GM11168 (cell line): ENCODE results near the gene DEF6.

Experiments used
- in situ Hi-C: fragments of 300-500 bp; cut with MboI; formaldehyde crosslinking; loops from one replicate; pipeline ENCODE4 v1.12.0; 2022; ENCODE audit warnings: low sequenced_read_pairs; ENCODE audit not compliant: unreplicated experiment

DEF6 gene

DNA sequence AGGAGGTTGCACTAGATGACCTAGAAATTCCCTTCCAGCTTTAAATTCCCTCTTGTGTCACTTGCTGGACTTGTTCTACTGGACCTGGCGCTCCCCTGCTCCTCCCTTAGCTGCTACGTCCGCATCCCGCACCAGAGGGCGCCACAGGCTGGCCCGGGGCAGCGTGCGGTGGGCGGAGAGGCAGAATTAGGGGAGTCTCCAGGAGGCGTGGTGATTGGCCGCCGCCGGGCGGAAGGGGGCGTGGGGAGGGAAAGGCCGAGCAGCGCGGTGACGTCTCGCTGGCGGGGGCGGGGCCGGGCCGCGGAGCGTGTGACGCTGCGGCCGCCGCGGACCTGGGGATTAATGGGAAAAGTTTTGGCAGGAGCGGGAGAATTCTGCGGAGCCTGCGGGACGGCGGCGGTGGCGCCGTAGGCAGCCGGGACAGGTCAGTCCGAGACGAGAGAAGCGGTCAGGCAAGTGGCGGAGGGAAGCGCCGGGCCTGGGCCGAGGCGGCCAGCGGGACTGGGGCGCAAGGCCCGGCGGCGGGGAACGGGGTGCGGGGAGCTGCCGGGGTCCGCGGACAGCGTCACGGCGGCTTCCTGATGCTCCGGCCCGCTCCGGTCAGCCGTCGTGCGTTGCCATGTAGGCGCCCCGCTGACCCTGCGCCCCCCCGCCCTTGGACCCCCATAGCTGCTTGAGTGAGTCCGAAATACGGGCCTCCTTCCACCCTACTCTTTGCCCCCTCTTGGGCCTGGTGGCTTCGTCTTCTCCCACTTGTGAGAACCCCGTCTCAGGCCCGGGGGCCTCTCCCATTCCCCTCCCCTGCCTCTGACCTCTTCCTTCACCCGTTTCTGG is 44.9 kb downstream of the DEF6 start, which contains the start of gene PPARD:
TSS of gene PPARD (plus strand) at position 301 of the 834 bp plus-strand sequence. CDS start 68,530 bp downstream, outside the sequence.
- in situ Hi-C loops: no loop called here

DNA sequence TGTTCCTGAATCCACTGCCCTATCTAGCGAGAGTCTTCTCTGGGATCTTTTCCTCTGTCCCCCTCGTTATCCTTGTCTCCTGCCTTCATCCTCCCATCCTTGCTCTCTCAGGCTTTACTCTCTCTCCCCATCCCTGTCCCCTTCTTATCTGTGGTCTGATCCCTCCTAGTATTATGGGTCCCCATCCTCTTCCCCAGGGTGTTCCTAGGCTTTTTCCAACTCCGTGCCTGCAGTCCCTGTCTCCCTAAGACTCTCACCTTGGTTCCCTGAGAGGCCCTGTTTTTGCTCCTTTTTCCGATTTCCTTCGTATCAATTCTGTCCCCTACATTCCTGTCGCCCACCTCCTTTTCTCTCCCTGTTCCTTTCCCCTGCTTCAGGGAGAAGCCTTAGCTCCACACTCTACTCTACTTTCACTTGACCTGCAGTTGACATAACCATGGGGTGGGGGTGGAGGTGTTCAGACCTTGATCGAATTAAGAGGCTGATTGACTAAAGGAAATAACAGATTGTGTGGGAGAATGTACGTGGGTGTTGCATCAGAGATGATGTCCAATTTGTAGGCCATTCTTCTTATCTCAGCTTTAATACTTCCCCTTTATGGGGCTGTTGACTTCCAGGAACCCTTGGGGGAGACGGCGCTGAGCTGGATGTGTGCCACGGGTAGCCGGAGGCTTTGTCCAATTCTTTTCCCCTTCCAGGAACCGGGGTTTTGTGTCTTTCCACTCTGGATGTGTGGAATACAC is 45.6 kb downstream of the DEF6 start:
- in situ Hi-C loops: no loop called here

DNA sequence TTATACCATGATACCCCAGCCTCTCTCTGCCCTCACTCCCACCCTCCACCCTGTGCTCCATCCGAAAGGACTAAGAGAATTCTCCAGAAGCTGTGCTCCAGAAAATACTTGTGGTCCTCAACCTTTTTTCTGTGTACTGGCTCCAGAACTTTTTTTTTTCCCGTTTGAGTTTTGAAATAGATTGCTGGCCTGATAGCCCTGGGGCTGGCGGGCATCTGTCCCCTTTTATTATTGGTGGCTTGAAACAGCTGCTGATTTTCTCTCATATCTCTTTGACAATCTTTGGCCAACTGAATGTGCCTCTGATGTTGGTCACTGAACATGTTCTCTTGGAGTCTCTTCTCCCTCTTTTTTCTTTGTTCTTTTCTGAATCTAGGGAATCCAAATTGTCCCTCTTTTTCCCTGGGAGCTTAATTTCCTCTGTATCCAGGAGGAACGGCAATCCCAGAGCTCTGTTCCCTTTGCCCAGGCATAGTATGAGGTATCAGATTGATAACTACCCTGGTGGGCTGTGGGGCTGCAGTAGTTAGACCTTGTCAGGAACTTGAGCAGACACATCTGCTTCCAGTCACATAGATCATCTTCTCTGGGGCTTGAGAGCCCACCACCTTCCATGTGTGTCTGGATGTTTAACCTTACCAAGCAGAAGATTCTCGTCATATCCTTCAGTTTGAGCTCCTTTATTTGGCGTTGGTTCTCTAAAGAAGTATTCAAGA is 46.4 kb downstream of the DEF6 start:
- in situ Hi-C loops: no loop called here

DNA sequence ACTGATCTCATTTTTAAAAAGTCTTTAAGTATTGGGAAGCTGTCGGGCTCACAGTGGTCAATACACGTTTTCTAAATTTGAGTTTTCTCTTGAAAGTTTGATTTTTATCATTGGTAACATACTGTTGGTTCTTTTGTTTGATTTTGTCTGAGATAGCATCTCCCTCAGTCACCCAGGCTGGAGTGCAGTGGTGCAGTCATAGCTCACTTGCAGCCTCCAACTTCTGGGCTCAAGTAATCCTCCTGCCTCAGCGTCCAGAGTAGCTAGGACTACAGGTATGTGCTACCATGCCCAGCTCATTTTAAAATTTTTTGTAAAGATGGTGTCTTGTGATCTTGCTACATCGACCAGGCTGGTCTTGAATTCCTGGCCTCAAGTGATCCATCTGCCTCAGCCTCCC is 53.8 kb downstream of the DEF6 start:
- in situ Hi-C loops: no loop called here

DNA sequence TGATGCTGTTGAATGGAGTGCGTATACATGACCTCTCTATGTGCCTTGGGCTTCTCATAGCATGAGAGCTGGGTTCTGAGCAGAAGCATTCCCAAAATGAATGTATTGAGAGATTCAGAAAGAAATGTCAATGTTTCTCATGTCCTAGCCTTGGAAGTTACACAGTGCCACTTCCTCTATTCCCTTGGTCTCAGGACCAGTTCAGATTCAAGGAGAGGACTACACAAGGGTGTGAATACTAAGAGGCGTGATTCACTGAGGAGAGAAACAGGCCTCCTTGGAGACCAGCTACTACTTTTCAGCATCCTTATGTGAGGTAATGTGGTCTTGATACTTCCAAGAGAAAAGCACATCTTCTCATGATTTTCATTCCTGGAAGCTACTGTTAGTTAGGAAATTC is 55.1 kb downstream of the DEF6 start:
- in situ Hi-C loops: no loop called here

DNA sequence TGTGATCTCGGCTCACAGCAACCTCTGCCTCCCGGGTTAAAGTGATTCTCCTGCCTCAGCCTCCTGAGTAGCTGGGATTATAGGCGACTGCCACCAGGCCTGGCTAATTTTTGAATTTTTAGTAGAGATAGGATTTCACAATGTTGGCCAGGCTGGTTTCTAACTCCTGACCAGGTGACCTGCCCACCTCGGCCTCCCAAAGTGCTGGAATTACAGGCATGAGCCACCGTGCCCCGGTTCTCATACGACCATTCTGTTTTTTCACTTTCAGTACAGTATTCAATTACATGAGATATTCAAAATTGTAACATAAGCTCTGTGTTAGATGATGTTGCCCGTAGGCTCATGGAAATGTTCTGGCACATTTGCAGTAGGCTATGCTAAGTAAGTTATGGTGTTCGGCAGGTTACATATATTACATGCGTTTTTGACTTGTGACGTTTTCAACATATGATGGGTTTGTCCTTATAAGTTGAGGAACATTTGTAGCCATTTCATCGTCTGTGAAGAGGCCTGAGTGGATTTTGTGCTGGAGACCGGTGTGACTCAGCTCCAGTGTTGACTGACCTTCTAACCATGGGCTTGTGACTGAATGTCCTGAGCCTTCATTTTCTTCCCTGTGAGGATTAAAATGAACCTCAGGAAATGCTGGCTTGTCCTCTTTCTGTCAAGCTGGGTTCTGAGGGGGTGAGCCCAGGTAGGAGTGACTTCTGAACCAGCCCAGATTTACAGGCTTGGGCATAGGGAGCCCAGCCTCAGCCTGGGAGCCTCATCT is 56.9 kb downstream of the DEF6 start:
- in situ Hi-C loops: no loop called here

DNA sequence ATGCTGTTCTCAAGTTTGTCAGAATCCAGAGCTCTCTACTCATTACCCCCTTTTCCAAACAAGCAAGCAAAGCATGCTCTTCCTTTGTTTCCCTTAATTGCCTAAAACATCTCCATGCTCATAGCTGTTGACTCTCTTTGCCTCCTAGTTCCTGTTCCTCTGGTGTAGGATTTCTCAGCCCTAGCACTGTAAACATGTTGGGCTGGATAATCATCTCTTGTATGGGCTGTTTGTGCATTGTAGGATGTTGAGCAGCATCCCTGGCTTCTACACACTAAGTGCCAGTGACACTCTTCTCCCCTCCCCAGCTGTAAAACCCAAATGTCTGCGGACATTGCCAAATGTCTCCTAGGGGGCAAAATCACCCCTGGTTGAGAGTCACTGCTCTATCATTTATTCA is 58.8 kb downstream of the DEF6 start:
- in situ Hi-C loops: no loop called here

DNA sequence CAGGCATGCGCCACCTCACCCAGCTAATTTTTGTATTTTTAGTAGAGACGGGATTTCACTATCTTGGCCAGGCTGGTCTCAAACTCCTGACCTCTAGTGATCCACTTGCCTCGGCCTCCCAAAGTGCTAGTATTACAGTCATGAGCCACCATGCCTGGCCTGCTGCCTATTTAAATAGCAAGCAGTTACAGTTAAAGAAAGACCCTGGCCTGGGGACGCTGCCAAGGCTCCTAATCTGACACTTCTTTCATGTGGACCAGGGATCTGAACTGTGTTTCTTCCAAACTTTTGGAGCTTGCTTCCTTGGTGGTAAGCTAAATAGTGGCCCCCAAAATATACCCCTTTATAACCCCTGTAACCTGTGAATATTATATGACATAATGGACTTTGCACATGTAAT is 60.1 kb downstream of the DEF6 start:
- in situ Hi-C loops: no loop called here

DNA sequence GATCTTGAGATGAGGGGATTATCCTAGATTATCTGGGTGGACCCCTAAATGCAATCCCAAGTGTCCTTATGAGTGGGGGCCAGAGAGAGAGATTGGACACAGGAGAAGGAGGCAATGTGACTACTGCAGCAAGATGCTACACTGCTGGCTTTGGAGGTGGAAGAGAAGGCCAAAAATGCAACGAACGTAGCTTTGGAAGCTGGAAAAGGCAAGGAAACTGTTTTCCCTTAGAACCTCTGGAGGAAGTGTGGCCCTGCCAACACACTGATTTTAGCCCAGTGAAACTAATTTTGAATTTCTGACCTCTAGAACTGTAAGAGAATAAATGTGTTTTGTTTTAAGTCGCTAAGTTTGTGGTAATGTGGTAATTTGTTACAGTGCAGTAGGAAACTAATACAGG is 60.5 kb downstream of the DEF6 start:
- in situ Hi-C loops: no loop called here

DNA sequence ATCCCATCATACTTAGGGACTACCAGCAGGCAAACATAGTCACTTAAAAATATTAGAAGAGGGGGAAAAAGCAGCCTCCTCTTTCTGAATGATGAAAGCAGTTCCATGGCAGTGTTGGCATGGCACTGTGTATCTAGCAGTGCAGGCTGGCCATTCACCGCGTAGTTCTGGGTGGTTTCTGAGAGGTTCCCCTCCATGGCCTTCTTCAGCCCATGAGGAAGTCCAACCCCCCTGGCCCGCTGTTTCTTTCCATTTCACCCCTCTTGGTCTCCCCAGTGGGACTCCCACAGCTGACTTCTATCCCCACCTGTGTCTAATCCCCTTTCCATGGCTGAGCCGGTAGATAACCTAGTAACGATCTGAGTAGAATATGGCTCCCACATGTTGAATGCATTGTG is 61.7 kb downstream of the DEF6 start:
- in situ Hi-C loops: no loop called here

DNA sequence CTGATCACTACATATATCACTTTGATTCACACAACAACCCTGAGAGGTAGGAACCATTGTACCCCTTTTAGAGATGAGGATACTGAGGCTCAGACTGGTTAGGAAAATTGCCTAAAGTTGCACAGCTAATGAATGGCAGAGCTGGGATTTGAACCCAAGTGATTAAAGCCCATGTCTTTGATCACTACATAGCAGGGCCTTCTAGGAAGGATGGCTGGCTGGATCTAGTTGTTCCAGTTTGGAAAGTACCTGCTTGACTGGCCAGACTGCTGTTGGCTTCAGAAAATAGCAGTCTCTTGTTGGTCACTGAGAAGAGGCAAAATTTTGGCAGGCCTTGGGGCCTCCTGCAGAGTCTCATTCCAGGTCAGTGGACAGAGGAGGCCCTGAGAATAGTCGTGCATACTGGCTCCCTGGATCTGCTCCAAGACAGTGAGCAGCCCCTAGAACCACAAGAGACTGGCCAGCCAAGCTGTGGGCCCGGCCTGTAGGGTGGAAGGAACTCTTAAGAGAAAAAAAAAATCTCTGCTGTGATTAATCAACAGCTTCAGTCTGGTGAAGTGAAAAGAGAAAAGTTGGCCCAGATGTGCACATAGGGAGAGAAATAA is 62.2 kb downstream of the DEF6 start:
- in situ Hi-C loops: no loop called here

DNA sequence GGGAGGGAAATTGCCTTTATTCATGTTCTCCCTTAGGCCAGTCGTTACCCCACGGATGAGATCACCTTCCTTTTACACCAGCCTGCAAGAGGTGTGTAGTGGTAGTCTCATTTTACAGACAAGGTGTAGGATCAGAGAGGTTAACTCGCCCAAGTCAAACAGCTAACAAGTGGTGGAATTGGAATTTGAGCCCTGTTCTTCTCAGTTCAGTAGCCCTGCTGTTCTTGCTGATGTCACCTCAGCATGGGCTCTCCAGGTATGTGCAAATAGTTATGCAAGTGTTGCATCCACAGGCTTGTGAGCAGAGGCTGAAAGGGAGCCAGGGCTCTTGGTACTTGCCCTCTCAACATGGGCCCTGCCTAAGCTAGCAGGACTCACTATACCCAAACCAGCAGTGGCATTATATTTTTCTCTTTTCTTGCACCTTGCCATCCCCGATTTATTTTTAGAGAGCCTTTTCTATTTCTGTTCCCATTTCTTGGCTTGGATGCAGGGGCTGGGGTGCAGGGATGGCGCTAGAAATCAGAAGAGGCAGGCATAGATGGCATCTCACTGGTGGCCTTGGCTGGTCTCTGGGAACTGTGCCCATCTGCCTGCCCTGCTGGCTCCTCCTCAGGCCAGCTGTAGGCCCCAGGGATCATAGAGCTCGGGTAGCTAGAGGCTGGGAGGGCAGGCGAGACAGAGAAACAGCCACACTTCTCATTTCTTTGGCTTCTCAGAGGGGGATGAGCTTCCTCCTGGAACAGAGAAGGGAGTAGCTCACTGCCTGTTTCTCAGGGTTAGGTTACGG is 62.9 kb downstream of the DEF6 start:
- in situ Hi-C loops: no loop called here

DNA sequence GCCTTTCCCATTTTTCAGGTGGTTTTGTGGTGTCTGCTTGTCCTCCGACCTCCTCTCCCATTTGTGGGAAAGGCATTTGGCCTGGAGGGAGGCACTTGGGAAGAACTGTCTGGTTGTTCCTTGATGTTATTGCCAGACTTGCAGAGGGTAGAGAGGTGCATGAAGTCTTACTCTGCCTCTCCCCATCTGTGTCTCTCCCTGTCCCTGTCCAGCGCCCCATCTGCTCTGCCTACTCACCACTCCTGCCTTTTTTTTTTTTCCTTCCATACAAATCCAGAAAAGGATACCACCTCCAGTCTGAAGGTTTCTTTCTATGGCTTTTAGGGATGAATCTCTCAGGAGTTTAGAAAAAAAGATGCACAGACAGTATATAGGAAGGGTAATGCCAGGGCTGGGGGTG is 64.6 kb downstream of the DEF6 start:
- in situ Hi-C loops: no loop called here

DNA sequence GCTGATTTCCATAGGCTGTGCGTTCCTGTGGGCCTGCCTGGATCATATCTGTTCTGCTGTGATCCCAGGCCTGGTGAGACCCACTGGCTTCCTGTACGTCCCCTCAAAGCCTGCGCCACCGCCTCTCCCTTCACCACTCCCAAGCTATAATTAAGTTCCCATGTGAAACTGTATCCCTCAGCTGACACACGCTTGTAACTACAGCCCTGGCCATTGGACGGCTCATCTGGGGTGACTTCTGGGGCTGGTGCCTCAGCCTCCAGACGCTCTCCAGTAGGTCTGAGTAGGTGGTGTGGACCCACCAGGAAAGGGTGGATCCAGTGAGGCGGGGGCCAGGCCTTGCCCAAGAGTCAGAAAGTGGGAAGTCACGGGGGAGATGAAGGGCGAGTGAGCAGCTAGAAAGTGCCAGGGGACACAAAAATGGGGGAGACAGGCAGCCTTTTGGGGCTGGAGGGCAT is 65.7 kb downstream of the DEF6 start:
- in situ Hi-C loops: no loop called here

DNA sequence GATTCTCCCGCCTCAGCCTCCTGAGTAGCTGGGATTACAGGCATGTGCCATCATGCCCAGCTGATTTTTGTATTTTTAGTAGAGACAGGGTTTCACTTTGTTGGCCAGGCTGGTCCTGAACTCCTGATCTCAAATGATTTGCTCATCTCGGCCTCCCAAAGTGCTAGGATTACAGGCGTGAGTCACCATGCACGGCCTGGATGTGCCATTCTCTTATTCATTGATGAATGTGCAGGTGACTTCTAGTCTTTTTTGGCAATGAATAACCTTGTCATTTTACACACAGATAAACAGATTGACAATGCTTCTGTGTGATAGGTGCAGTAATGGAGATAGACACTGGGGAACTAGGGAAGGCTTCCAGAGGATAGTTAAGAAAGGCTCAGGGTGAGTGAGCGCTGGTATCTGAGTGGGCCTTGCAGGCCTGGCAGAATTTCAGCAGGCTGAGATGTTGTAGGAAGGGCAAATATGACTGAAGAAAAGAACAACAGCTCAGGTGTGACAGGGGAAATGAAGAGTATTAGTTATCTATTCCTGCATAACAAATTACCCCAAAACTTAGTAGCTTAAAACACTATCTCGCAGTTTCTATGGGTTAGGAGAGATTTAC is 68.1 kb downstream of the DEF6 start:
- in situ Hi-C loops: no loop called here

DNA sequence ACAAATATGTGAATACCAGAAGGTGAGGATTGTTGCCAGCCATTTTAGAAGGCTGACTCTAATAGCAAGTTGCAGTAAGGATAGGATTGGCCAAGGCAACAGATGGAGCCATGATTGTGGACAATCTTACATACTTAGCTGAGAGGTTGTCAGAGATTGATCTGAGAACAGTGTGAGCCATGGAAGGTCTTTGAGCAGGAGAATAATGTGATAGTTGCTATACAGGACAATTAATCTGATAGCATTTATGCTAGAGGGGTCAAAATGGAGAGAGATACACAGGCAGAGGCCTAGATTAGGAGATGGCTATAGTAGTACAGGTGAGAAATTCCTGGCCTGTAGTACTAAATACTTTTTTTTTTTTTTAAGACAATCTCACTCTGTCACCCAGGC is 68.6 kb downstream of the DEF6 start:
- in situ Hi-C loops: no loop called here

DNA sequence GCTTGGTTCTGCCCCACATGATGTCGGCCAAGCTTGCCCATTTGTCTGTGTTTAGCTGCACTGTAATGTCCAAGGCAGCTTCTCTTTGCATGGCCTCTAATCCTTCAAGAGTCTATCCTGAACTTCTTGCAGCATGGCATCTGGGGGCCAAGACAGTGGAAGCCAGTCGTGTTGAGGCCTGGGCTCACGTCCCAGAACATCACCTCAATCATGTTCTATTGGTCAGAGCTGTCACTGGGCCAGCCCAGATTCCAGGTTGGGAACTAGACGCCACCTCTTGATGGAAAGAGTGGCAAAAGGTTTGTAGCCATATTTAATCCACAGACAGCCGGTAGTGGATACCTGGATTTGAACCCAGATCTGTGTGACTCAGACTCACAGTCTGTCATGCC is 70.0 kb downstream of the DEF6 start:
- in situ Hi-C loops: no loop called here

DNA sequence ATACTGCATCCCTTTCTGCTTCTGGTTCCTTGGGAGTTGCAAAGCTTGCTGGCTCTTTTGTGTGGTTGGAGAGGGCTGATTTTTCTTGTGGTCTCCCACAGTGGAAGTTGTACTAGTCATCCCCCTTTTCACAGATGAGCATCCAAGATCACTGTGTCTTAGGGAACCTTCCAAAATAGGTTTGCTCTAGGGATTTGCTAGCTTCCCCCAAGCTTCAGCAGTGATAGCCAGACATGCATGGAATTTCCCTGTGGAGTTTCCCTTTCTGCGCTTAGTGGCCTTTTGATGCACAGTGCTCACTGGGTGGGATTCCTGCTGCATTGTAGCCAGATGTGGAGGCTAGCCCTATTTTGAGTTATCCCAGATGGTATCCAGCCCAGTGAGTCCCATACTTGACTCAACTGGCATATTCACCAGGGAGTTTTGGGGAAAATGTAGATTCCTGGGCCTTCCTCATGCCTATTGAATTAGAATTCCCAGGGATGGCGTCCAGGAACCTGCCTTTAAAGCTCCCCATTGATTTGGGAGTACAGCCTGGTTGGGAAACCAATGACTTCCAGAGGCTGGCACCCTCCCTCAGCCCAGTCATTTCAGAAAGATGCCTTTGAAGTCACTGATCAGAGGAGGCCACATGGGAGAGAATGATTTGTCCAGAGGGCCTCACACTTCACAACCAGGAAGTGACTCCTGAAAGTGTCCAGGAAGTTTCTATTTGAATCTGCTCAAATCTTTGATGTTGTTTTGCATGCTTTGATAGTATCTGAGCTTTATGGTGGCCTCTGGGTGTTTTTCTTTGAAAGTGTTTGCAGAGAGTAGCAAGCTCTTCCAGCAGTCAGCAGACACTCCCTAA is 70.6 kb downstream of the DEF6 start:
- in situ Hi-C loops: no loop called here
